Heart left ventricle (tissue), 16 donors: ENCODE measurements around the gene NEDD8. TPM values are rescaled to one million over a fixed set of nuclear protein-coding genes. Genes with fewer than 3 reads are reported as not detected.

Experiments used
- ATAC-seq, 4 donors: fragments of 200-7000 bp; cut with Tn5 transposase; one replicate each; pipeline ENCODE4 v1.9.1; 2020 to 2022; ENCODE audit warnings: moderate library complexity in 4 of 4, mild to moderate bottlenecking in 3 of 4, moderate number of reproducible peaks in 1 of 4
- DNase-seq, 5 donors: peaks; one replicate each; pipeline ENCODE4 v3.0.0-alpha.2; 2020
- H3K27ac ChIP-seq, 12 donors: fragments of 200-600 bp; sonication (generic) in 4 of 12; one replicate each; pipeline versions ENCODE4 v1.5.0 to v1.8.0; 2016 to 2022; ENCODE audit warnings: mild to moderate bottlenecking in 2 of 12
- H3K27me3 ChIP-seq, 9 donors: fragments of 200-600 bp; sonication (generic) in 2 of 9; one replicate each; pipeline versions ENCODE4 v1.5.1 to v1.8.0; 2016 to 2022; ENCODE audit warnings: mild to moderate bottlenecking in 3 of 9
- H3K36me3 ChIP-seq, 9 donors: fragments of 200-600 bp; sonication (generic) in 2 of 9; one replicate each; pipeline versions ENCODE4 v1.5.0 to v1.8.0; 2018 to 2022; ENCODE audit warnings: mild to moderate bottlenecking in 2 of 9
- H3K4me1 ChIP-seq, 12 donors: fragments of 200-600 bp; sonication (generic) in 4 of 12; one replicate each; pipeline versions ENCODE4 v1.5.0 to v1.8.0; 2016 to 2022; ENCODE audit warnings: mild to moderate bottlenecking in 3 of 12
- H3K4me3 ChIP-seq, 12 donors: fragments of 200-600 bp; sonication (generic) in 4 of 12; one replicate each; pipeline versions ENCODE4 v1.5.0 to v1.8.0; 2017 to 2022; ENCODE audit warnings: mild to moderate bottlenecking in 9 of 12, moderate library complexity in 4 of 12
- H3K9me3 ChIP-seq, 12 donors: fragments of 200-600 bp; sonication (generic) in 4 of 12; one replicate each; pipeline versions ENCODE4 v1.5.0 to v1.8.0; 2016 to 2022; ENCODE audit warnings: mild to moderate bottlenecking in 1 of 12
- POLR2A ChIP-seq, 2 donors: fragments of 450-650 bp; IDR thresholded peaks; one replicate each; pipeline ENCODE4 v1.6.1; 2017; ENCODE audit warnings: antibody characterized with exemption in 2 of 2, mild to moderate bottlenecking in 2 of 2, moderate library complexity in 2 of 2
- WGBS, 4 donors: extraction: QIAGEN DNeasy Blood & Tissue Kit in 2 of 4; methylation state at CpG; one replicate each; pipeline versions ENCODE4 v1.1.5 to v1.1.7; 2013 to 2018; 5-methylcytosine and 5-hydroxymethylcytosine counted together
- intact Hi-C, 10 donors: fragments of 100-400 bp; cut with DNase I; formaldehyde crosslinking; loops; one replicate each; pipeline versions ENCODE4 v1.11.1 to v1.14.2; 2022
- polyA plus RNA-seq, 2 donors: library from polyadenylated mRNA; stranded (reverse); fragments of 200-250 nt; gene quantifications; one replicate each; pipeline ENCODE4 v1.2.3, GENCODE V29; 2013
- total RNA-seq, 9 donors: library from RNA; depleted of rRNA in 2 of 9; stranded (reverse); fragments of >200 nt in 2 of 9; fragmentation: NEBNext Ultra II Directional in 3 of 9; extraction: Animal tissue kit (Norgen Biotek cat#: 25700) in 3 of 9; gene quantifications; one replicate each; pipeline versions ENCODE4 v1.1.0 to v1.2.4, GENCODE V29; 2016 to 2023
- TF ChIP-seq, protein P1 (sequence below), 12 donors: fragments of 200-600 bp; sonication (generic) in 4 of 12; IDR thresholded peaks; one replicate each; pipeline versions ENCODE4 v1.5.0 to v1.8.0; 2018 to 2022; ENCODE audit warnings: antibody characterized with exemption in 12 of 12, mild to moderate bottlenecking in 5 of 12
- donor health status: ischemic (EF 13 %, LVEDD 7.1; RV severe dilation, severe dysfunction).
- donor health status: healthy with polysubstance abuse.
- donor health status: DM: no; HTN: yes; CAD: no.
- donor health status: DM: no; HTN: no; CAD: no.
- donor health status: ischemic (EF 25% LVEDD 6.9; RV normal size, moderate dysfunction).
- donor health status: ischemic (EF 25% LVEDD 5.7; RV mildly dilated, moderate dysfunction).
- donor health status: healthy.
- donor health status: DM: yes; HTN: yes; CAD: no.
- donor health status: ischemic (EF 35%, LVEDD 5.7; RV mildly dilated, moderate dysfunction).
- donor health status: nonischemic (EF 11% LVEDD 7.7; RV severe dilation, severe dysfunction).
- donor health status: DM: yes; HTN: yes; CAD: no.
- donor health status: PGD.
- donor health status: ischemic (EF 29% LVEDD 5.4; RV normal size, mild dysfunction).
- donor health status: nonischemic (EF 23%, LVEDD 6.1; RV moderate dilation, normal function).

Gene NEDD8
- total and polyA plus RNA-seq, 11 donors: 174 to 287 (median 206) TPM

DNA sequence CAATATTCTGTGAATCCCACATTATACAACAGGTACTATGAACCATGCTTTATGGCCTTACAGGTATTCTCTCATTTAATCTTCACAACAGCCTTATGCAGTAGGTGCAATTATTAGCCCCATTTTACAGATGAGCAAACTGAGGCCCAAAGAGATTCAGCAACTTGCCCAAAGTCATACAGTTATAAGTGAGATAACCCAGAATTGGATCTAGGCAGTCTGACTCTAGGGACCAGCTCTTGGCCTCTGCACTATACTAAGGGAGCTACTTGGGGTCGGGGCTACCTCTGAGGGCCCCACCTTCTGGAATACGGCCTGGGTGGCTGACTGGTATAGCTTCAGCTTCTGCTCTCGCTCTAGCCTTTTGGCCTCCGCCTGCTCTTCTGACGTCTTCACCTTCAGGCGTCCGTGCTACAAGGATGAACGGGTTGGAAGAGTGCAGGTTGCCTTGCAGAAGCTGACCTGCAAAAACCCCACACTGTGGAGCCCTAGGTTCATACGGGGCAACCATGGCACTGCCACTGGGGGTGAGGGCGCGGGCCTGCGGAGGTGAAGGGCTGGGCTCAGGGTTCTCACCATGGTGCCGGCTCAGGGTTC lies 38.5 kb upstream of the NEDD8 start:
- H3K9me3 ChIP-seq: no peaks in the 10 kb centered on the region
- 13 to 25% (median 19%) methylated on average over 8 to 13 of the region's 13 CpGs for WGBS, 4 donors
- ATAC-seq: no peak
- peaks cover 0 to 42% (median 12%) of the 10 kb centered on the region in 12 donors for H3K4me1 ChIP-seq
- H3K4me3 ChIP-seq: peak overlapping the region; percentile 67 to 98 (median 86)
- H3K27ac ChIP-seq: peak overlapping the region; percentile 88 to 99 (median 98)
- TF ChIP-seq POLR2A (IDR thresholded peaks at IDR 0.05): no peak
- TF ChIP-seq, protein P1, sequence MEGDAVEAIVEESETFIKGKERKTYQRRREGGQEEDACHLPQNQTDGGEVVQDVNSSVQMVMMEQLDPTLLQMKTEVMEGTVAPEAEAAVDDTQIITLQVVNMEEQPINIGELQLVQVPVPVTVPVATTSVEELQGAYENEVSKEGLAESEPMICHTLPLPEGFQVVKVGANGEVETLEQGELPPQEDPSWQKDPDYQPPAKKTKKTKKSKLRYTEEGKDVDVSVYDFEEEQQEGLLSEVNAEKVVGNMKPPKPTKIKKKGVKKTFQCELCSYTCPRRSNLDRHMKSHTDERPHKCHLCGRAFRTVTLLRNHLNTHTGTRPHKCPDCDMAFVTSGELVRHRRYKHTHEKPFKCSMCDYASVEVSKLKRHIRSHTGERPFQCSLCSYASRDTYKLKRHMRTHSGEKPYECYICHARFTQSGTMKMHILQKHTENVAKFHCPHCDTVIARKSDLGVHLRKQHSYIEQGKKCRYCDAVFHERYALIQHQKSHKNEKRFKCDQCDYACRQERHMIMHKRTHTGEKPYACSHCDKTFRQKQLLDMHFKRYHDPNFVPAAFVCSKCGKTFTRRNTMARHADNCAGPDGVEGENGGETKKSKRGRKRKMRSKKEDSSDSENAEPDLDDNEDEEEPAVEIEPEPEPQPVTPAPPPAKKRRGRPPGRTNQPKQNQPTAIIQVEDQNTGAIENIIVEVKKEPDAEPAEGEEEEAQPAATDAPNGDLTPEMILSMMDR (IDR thresholded peaks at IDR 0.05): no peak
- no peaks in the 10 kb centered on the region for H3K27me3 ChIP-seq
- H3K36me3 ChIP-seq: peaks cover 0 to 43% (median 29%) of the 10 kb centered on the region in 9 donors
- intact Hi-C loops: loop anchor here in 2 of 10 donors (1.0 to 2.0 kb wide), 3 partner anchors 26 to 29 kb away; partner anchors contain the start of genes DHRS1 (in 1 of the 2), NOP9 (in 1 of the 2) and TINF2 (in 1 of the 2)
- no peak for DNase-seq

DNA sequence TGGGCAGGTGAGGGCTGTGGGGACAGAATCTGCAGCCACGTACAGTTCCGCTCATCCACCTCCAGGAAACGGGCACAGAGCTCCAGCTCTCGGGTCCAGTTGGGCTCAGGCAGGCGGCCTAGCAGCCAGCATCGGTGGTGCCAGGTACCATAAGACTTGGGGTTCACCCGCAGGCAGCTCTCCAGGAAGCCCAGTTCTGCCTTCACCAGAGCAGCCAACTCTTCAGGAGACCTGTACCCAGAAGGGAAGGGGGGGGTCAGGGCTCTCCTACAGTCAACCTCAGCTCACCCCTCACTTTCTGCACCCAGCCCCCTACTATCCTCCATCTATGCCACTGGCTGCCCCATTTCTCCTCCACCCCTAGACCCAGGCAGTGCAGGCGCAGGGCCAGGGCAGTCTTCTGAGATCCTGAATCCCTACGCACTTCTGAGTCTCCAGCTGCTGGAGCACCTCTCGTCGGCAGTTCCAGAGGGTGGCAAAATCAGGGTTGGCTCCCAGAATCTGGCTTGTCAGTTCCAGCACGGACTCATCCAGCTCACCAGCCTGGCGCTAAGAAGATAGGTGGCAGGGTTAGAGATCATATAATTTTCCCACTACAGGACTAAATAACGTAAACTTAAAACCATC lies 37.9 kb upstream of the NEDD8 start:
- intact Hi-C loops: loop anchor here in 1 of 10 donors (2.0 kb wide), 1 partner anchor 25 kb away; no protein-coding TSS in a partner anchor
- Histone ChIP-seq H3K9me3 (no peaks in the 10 kb centered on the region), H3K4me1 (peaks cover 0 to 37% (median 12%) of the 10 kb centered on the region in 12 donors), H3K27me3 (no peaks in the 10 kb centered on the region), H3K27ac (no peak overlapping the region), H3K4me3 (no peak overlapping the region), H3K36me3 (peaks cover 0 to 46% (median 30%) of the 10 kb centered on the region in 9 donors)
- WGBS, 4 donors: 90 to 97% (median 97%) methylated on average over 14 of the region's 14 CpGs
- ATAC-seq (no peak), DNase-seq (no peak)
- no peak for TF ChIP-seq POLR2A (IDR thresholded peaks at IDR 0.05)
- TF ChIP-seq, protein P1 (IDR thresholded peaks at IDR 0.05): no peak

DNA sequence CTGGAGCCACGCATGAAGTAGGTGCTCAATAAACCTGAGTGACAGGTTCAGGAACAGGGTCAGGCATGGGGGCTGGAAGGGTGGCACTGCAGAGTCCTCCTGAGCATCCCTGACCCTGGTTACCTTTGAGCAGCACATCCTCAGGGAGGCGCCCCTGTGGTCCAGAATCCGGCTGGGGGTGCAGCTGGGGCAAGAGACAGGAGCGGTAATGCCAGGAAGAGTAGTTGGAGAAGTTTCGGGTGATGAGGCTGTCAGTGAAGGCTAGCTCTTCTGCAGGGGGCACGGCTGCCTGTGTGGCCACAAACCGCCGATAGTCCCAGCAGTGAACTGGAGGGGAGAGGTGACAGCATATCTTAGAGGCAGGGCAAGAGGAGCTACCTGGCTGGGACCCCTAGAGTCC lies 37.2 kb upstream of the NEDD8 start:
- TF ChIP-seq, protein P1 (IDR thresholded peaks at IDR 0.05): no peak
- no peak for TF ChIP-seq POLR2A (IDR thresholded peaks at IDR 0.05)
- peaks cover 0 to 35% (median 11%) of the 10 kb centered on the region in 12 donors for H3K4me1 ChIP-seq
- H3K4me3 ChIP-seq: no peak overlapping the region
- WGBS, 4 donors: 90 to 97% (median 93%) methylated on average over 8 of the region's 8 CpGs
- DNase-seq: no peak
- no peaks in the 10 kb centered on the region for H3K27me3 ChIP-seq
- ATAC-seq: no peak
- intact Hi-C loops: no loop called here
- H3K36me3 ChIP-seq: peaks cover 0 to 46% (median 30%) of the 10 kb centered on the region in 9 donors
- no peak overlapping the region for H3K27ac ChIP-seq
- no peaks in the 10 kb centered on the region for H3K9me3 ChIP-seq

DNA sequence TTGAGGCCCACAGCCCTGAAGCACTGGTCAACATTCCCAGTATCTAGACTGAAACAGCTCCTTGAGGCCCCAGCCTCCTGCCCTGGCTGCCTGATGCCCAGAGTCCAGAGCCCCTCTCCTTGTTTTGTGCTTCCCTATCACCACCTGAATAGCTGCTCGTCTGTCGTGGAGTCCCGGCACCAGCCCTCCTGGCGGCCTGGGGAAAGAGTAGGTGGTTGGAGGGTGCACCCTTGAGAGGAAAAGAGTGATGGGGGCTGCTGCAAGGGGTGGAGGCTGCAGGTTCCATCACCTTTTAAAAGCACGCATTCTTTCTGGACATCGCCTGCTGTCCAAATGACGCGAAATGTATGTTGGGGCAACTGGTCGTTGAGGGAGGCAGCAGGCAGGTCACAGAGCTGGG lies 36.1 kb upstream of the NEDD8 start:
- DNase-seq (no peak), ATAC-seq (no peak)
- Histone ChIP-seq H3K9me3 (no peaks in the 10 kb centered on the region), H3K36me3 (peaks cover 0 to 46% (median 30%) of the 10 kb centered on the region in 9 donors), H3K4me1 (peaks cover 0 to 24% (median 6%) of the 10 kb centered on the region in 12 donors), H3K4me3 (no peak overlapping the region), H3K27ac (no peak overlapping the region), H3K27me3 (no peaks in the 10 kb centered on the region)
- intact Hi-C loops: no loop called here
- TF ChIP-seq POLR2A (IDR thresholded peaks at IDR 0.05): no peak
- TF ChIP-seq, protein P1 (IDR thresholded peaks at IDR 0.05): no peak
- WGBS, 4 donors: 86 to 96% (median 89%) methylated on average over 9 of the region's 9 CpGs
